HL-60 (cell line): ENCODE data around the gene GJD4.
A peak's percentile ranks its signal among the peaks of the same experiment; 100 is the strongest.

Source experiments
- DNase-seq, 2 experiments: peaks; one replicate each; pipeline ENCODE4 v3.0.0-alpha.2; 2010 to 2020; ENCODE audit warnings: low read depth in 1 of 2, low spot score in 1 of 2
- H3K27ac ChIP-seq: fragments of 250-450 bp; sonication (Bioruptor Pico); replicated peaks from 2 replicates; pipeline ENCODE4 v1.5.1; 2020; ENCODE audit warnings: mild to moderate bottlenecking, moderate library complexity
- H3K27me3 ChIP-seq: fragments of 250-450 bp; sonication (Bioruptor Pico); 2 replicates; pipeline ENCODE4 v1.5.1; 2021; ENCODE audit warnings: mild to moderate bottlenecking, moderate library complexity; ENCODE audit not compliant: insufficient read depth, poor library complexity, severe bottlenecking
- H3K4me3 ChIP-seq: replicated peaks from 2 replicates; pipeline ENCODE4 v1.5.1; 2011; ENCODE audit warnings: mild to moderate bottlenecking, control low read depth, low read length; ENCODE audit not compliant: insufficient read depth
- CTCF ChIP-seq: IDR thresholded peaks from one replicate; pipeline ENCODE4 v1.5.1; 2011; ENCODE audit warnings: low read length, control low read depth, inconsistent platforms; ENCODE audit not compliant: insufficient read depth
- GABPA ChIP-seq: IDR thresholded peaks from 2 replicates; pipeline ENCODE4 v1.6.1; 2012; ENCODE audit warnings: low read depth
- POLR2AphosphoS5 ChIP-seq: IDR thresholded peaks from 2 replicates; pipeline ENCODE4 v1.6.1; 2012; ENCODE audit warnings: low read depth
- REST ChIP-seq: IDR thresholded peaks from 2 replicates; pipeline ENCODE4 v1.6.1; 2012; ENCODE audit warnings: low read depth; ENCODE audit not compliant: insufficient replicate concordance
- SPI1 ChIP-seq: IDR thresholded peaks from 2 replicates; pipeline ENCODE4 v1.6.1; 2012; ENCODE audit warnings: low read depth, mild to moderate bottlenecking, borderline replicate concordance

The GJD4 gene

GRCh38 chr10:35559416-35559815, 45.7 kb upstream of the GJD4 start:
- H3K27me3 ChIP-seq: no peaks in the 10 kb centered on the region
- TF ChIP-seq REST (no peak), SPI1 (no peak), GABPA (no peak), POLR2AphosphoS5 (no peak), CTCF (no peak)
- no peak for DNase-seq
- H3K4me3 ChIP-seq: no peak overlapping the region
- no peak overlapping the region for H3K27ac ChIP-seq

GRCh38 chr10:35561715-35562114, 43.4 kb upstream of the GJD4 start:
- no peaks in the 10 kb centered on the region for H3K27me3 ChIP-seq
- DNase-seq: no peak
- H3K4me3 ChIP-seq: no peak overlapping the region
- TF ChIP-seq CTCF: no peak
- no peak overlapping the region for H3K27ac ChIP-seq

- TF ChIP-seq SPI1 (no peak), CTCF (no peak), GABPA (no peak), REST (no peak), POLR2AphosphoS5 (no peak)
- Histone ChIP-seq H3K4me3 (no peak overlapping the region), H3K27ac (no peak overlapping the region), H3K27me3 (no peaks in the 10 kb centered on the region)
- DNase-seq: no peak
Observed at GRCh38 chr10:35562427-35562826, 42.7 kb upstream of the GJD4 start.

- DNase-seq: peak; percentile 47 to 57
- H3K27me3 ChIP-seq: no peaks in the 10 kb centered on the region
- no peak overlapping the region for H3K4me3 ChIP-seq
- no peak for TF ChIP-seq SPI1
- peak; percentile 100 for TF ChIP-seq CTCF
- no peak overlapping the region for H3K27ac ChIP-seq
Observed at GRCh38 chr10:35563261-35563891, 41.8 kb upstream of the GJD4 start.
